Measurements from ENCODE around the gene RASAL2. TPM values are rescaled to one million over a fixed set of nuclear protein-coding genes. Genes with fewer than 3 reads are reported as not detected.

The RASAL2 gene
- total RNA-seq, 1 experiment from 2014 or later: 22.2 TPM

DNA sequence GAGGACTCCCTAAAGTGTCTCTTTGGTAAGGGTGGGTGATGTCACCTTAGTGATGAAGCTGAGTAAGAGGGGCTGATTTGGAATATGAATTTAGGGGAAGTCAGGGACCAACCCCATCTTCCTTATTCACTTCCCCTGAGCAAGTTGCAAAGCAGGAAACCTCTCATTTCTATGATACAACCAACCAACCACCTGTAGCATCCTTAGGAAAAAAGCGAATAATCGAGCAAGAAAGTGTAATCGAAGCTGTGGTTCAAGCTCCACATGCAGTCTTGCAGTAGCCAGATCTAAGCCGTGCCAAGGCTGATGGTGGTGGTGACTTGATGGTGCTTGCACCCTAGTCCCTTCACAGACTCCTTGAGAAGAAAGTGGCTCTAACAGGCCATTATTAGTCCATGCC, 422.2 kb downstream of the RASAL2 start:
- Histone ChIP-seq H3K4me2 (ENCODE audit: insufficient read depth, insufficient read length, low read length) (no peak overlapping the region), H3K27me3 (ENCODE audit: insufficient read depth, low read length) (no peaks in the 10 kb centered on the region), H3K9ac (ENCODE audit: extremely low read depth, insufficient read length, low read length) (no peak overlapping the region), H3K79me1 (ENCODE audit: insufficient read depth, low read depth, low read length, poor library complexity, severe bottlenecking) (no peaks in the 10 kb centered on the region), H4K20me1 (ENCODE audit: control insufficient read depth, insufficient read depth, insufficient read length) (no peaks in the 10 kb centered on the region), H3K79me2 (ENCODE audit: insufficient read depth, low read length) (no peaks in the 10 kb centered on the region), H3K27ac (ENCODE audit: insufficient read length, low read depth, low read length) (no peak overlapping the region), H3K18ac (ENCODE audit: insufficient read length, low read depth, low read length) (no peak overlapping the region), H3K23me2 (ENCODE audit: insufficient read length, low read depth, low read length, poor library complexity, severe bottlenecking) (no peaks in the 10 kb centered on the region), H2BK120ac (ENCODE audit: low read depth, low read length, poor library complexity, severe bottlenecking) (no peak overlapping the region), H4K8ac (replicated peaks; ENCODE audit: insufficient read length, low read depth, low read length) (no peak overlapping the region), H3K9me3 (ENCODE audit: control insufficient read depth, low read depth, low read length) (no peaks in the 10 kb centered on the region), H3K4me1 (ENCODE audit: insufficient read depth, low read length) (no peaks in the 10 kb centered on the region), H3K56ac (ENCODE audit: insufficient read length, low read depth, low read length) (no peak overlapping the region), H3K14ac (ENCODE audit: insufficient read depth, low read length) (no peak overlapping the region), H4K91ac (ENCODE audit: insufficient read length, low read depth, low read length) (no peak overlapping the region), H3K23ac (ENCODE audit: insufficient read length, low read depth, low read length) (no peak overlapping the region), H2BK15ac (ENCODE audit: low read depth, low read length) (no peak overlapping the region), H3K4ac (ENCODE audit: low read depth, low read length) (no peak overlapping the region), H2AK5ac (ENCODE audit: insufficient read length, low read length) (no peak overlapping the region), H2AFZ (ENCODE audit: low read length) (no peak overlapping the region), H3T11ph (ENCODE audit: low read length) (no peak overlapping the region), H2BK20ac (ENCODE audit: low read depth, low read length, poor library complexity, severe bottlenecking) (no peak overlapping the region), H4K5ac (ENCODE audit: insufficient read length, low read depth, low read length) (no peak overlapping the region), H2BK5ac (ENCODE audit: insufficient read length, low read length) (no peak overlapping the region), H2BK12ac (ENCODE audit: insufficient read length, low read depth, low read length) (no peak overlapping the region)
- peaks cover 2% of the 10 kb centered on the region; the same call in 1 of the 2 replicates for H3K27me3 Mint-ChIP-seq (ENCODE audit: low read depth)
- no CpG with 5 or more reads among the region's 4 CpGs for WGBS (ENCODE audit: extremely low coverage, insufficient read length, low lambda C conversion rate)
- TF ChIP-seq, protein P1, sequence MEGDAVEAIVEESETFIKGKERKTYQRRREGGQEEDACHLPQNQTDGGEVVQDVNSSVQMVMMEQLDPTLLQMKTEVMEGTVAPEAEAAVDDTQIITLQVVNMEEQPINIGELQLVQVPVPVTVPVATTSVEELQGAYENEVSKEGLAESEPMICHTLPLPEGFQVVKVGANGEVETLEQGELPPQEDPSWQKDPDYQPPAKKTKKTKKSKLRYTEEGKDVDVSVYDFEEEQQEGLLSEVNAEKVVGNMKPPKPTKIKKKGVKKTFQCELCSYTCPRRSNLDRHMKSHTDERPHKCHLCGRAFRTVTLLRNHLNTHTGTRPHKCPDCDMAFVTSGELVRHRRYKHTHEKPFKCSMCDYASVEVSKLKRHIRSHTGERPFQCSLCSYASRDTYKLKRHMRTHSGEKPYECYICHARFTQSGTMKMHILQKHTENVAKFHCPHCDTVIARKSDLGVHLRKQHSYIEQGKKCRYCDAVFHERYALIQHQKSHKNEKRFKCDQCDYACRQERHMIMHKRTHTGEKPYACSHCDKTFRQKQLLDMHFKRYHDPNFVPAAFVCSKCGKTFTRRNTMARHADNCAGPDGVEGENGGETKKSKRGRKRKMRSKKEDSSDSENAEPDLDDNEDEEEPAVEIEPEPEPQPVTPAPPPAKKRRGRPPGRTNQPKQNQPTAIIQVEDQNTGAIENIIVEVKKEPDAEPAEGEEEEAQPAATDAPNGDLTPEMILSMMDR (conservative IDR thresholded peaks at IDR 0.05): no peak
- H3K36me3 Mint-ChIP-seq (ENCODE audit: insufficient read depth in 1 of 3, low read depth in 3 of 3): no peaks in the 10 kb centered on the region
- no peaks in the 10 kb centered on the region for H3K9me3 Mint-ChIP-seq
- DNase-seq: no peak
- H3K27ac Mint-ChIP-seq: no peak overlapping the region
- peaks cover 4 to 10% of the 10 kb centered on the region in 2 experiments for H3K4me1 Mint-ChIP-seq
- no peak overlapping the region for H3K4me3 Mint-ChIP-seq
